ENCODE results near the gene BOK.
A peak's percentile ranks its signal among the peaks of the same experiment; 100 is the strongest.

Gene BOK

GRCh38 chr2:241601841-241602240, 43.3 kb downstream of the BOK start:
- no peak for DNase-seq (ENCODE audit: low spot score)

GRCh38 chr2:241602720-241603119, 44.2 kb downstream of the BOK start:
- DNase-seq (ENCODE audit: low spot score), result no peak

- no peak for DNase-seq (ENCODE audit: low spot score)
Measured at GRCh38 chr2:241603686-241604085, 45.1 kb downstream of the BOK start.

GRCh38 chr2:241606186-241606585, 47.6 kb downstream of the BOK start:
- DNase-seq (ENCODE audit: low spot score), result no peak

DNA sequence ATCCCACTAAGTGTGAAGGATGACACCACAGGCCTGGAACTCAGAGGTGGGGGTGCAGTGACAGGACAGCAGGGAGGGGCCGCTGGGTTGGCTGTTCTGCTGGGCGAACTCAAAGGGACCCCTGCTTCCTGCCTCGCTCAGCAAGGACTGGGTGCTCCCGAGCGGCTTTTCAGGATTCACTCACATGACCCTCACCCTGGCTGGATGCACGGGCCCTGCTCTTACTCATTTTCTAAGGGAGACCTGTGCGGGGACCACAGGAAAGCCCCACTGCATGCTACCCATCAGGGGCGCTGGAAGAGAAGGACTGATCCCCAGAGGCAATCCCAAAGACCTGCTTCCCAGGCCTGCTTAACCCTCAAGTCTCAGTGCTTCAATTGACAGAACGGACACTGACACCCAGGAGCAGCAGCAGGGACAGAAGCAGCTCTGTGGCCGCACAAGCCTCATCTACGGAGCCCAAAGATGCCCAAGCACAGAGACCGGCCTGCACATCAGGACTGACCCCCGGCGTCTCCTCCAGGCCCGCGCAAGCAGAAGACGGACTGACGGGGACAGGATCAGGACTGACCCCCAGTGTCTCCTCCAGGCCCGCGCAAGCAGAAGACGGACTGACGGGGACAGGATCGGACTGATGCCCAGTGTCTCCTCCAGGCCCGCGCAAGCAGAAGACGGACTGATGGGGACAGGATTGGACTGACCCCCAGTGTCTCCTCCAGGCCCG, 48.8 kb downstream of the BOK start:
- no peak for DNase-seq (ENCODE audit: low spot score)

DNA sequence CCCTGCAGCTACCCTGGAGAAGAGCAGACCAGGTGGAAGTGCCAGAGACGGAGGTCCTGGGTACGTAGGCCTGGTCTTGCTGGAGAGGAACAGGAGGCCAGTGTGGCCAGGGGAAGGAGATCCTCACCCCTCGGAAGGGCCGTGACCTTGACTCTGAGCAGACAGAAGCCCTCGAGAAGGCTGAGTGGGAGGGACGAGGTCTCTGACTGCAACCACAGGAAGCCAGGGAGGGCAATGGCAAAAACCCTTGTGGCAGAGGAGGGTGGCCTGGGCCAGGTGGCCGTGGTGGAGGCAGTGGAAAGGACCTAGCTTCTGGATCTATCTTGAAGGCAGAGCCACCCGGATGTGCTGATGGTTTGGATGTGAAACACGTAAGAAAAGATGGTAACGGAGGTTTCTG, 50.3 kb downstream of the BOK start:
- no peak for DNase-seq (ENCODE audit: low spot score)

DNA sequence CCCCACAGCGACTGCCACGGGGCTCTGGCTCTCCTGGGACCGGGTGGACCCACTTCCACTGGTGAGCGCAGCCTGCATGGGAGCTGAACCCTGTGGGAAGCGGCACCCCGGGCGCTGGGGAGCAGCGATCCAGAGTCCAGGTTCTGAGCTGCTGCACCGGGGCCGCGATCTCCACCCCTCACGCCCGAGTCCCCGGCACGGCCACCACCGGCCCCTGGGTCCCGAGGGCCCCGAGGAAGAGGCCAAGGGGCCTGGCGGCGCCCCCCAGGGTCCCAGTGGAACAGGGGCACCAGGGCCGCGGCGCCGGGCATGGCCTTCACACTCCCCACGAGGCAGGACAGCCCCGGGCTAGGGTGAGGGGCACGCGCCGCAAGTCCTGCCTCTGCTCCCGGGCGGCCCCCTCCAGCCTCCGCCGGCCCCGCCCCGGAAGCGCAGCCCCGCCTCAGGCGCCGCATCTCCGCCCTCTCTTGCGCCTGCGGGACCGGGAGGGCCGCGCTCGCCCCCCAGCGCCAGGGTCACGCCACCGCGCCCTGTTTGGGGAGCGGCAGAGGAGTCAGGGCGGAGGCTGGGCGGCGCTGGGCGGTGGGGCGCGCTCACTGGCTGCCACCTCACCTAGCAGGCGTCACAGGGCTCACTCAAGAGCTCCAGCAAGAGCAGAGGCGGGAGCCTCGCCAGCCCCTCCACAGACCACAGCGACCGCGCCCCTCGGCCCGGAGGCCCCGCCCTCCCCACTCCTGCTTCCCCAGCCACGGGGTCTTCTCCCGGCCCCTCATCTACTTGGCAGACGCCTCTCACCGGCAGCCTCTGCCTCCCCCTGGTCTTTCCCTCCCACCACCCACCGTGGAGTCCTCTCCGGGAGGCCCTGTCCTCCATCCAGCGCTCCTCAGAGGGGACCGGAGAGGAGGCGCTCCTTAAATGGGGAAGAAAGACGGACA, 51.6 kb downstream of the BOK start:
- DNase-seq (ENCODE audit: low spot score), result peak; percentile 27

DNA sequence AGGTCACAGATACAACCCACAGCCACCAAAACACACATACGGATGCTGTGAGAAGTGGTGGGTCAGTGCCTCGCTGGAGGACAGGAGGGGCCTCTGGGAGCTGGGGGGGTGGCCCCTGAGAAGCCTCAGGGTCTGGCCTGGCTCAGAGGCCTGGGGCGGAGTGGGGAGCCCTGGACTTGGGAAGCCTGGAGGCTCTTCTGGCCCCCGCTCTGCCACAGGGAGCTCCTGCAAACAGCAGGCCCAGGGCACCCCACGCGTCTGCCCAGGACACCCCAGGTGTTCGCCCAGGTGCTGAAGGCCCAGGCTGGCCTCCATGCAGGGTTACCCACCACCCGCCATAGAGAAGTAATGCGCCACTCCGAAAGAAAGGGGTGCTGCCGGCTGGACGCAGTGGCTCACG, 52.5 kb downstream of the BOK start:
- DNase-seq (ENCODE audit: low spot score), result no peak

GRCh38 chr2:241612156-241613016, 53.8 kb downstream of the BOK start:
- no peak for DNase-seq (ENCODE audit: low spot score)

DNA sequence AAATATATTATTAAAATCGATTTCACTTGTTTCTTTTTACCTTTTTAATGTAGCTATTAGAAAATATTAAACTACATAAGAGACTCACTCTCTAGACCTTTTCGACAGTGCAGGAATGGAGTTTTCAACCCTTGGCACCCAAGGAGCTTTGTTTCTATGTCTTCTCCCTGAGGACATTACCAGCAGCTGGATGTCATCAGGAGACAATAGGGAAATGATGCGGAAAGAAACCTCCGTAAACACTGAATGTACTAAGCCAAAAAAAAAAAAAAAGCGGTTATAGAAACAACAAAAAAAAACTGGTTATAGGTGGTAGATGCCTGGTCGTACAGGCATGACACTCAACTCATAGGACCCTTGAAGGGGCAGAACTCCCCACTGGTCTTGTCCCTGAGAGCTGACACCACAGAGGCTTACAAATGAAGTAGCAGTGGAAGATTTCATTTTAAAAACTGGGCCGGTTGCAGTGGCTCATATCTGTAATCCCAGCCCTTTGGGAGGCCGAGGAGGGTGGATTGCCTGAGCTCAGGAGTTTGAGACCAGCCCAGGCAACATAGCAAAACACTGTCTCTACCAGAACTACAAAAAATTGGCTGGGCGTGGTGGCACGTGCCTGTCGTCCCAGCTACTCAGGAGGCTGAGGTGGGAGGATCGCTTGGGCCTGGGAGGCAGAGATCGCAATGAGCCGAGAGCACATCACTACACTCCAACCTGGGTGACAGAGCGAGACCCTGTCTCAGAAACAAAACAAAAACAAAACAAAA, 54.7 kb downstream of the BOK start:
- DNase-seq (ENCODE audit: low spot score), result no peak

DNA sequence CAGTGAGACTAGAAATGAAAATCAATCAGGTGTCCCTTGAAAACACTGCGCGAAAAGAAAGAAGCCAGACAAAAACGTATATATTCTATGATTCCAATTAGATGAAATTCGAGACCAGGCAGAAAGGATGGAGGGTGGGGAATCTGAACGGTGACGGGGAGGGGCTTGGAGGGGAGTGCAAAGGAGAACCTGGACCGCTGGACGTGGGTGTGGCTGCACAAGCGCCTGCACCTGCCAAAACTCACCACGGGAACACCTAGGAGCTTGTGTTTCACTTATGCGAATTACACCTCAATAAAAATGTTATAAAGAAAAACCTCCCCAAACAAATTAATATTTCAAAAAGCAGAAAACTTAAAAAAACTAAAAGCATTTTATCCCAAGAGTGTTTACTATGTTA, 56.5 kb downstream of the BOK start:
- no peak for DNase-seq (ENCODE audit: low spot score)

- no peak for DNase-seq (ENCODE audit: low spot score)
Measured at GRCh38 chr2:241615522-241616052, 57.0 kb downstream of the BOK start.

- DNase-seq (ENCODE audit: low spot score), result no peak
Measured at GRCh38 chr2:241616168-241617125, 57.9 kb downstream of the BOK start.

DNA sequence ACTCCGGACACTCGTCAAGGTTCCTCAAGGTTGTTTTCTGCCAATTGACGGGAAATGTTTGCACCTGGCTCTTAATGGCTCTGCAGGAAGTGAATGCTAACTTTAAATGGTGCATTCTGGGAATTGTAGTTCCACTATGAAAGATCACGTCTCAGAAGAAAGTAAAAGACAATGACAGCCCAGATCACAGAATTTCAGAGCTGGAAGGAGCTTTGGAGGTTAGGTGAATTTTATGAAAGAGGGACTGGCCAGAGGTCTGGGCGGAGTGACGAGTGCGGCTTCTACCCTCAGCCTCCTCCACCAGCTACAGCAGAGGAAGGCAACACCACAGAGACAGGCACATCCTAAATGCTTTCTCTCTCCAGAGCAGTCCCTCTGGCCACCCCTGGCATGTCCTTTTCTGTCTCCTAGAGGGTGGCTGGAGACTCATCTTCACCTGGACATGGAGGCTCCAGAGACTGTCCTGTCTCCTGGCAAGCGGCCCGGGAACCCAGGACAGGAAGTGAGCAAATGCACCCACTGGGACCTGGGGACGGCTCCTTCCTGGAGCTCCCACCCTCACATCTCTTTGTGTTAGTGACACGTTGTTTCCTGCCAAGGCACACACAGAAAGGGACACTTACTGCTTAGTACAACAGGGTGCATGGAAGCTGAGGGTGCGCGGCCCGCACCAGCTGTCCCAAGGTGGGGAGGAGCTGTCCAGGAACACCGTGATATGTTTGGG, 59.0 kb downstream of the BOK start:
- DNase-seq (ENCODE audit: low spot score), result no peak

DNA sequence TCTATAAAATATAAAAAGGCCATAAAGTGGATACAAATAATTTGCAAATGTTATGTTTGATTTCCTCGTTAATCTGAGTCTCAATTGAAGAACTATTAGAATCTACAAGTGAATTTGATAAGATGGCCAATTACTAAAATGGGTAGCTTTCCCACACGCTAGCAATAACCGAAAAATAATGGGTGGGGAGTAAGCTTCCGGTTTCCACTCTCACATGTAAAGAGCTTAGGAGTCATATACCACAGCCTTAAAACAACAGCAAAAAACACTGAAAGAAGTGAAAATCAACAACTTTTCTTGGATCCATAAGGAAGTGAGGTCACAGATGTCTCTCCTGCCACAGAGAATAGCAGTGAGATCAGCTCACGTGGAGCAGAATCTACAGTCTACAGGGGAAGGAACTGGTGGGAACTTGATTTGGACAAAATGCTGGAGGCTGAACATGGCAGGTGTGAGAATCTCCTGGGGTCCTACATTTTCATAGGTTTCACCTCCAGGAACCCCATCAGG, 59.8 kb downstream of the BOK start:
- no peak for DNase-seq (ENCODE audit: low spot score)

- DNase-seq (ENCODE audit: low spot score), result no peak
Measured at GRCh38 chr2:241618829-241619228, 60.3 kb downstream of the BOK start.

- DNase-seq (ENCODE audit: low spot score), result no peak
Measured at GRCh38 chr2:241619597-241620418, 61.3 kb downstream of the BOK start.

GRCh38 chr2:241620419-241620769, 61.8 kb downstream of the BOK start:
- DNase-seq (ENCODE audit: low spot score), result no peak

Measured in pons (tissue), 1 donor.